ENCODE measurements around the gene GFOD1.
"Not testable (repeated sequence)": the region's sequence is repeated elsewhere in the genome, so short reads cannot be mapped to it uniquely, and the experiment has no call there.

GFOD1 gene

DNA sequence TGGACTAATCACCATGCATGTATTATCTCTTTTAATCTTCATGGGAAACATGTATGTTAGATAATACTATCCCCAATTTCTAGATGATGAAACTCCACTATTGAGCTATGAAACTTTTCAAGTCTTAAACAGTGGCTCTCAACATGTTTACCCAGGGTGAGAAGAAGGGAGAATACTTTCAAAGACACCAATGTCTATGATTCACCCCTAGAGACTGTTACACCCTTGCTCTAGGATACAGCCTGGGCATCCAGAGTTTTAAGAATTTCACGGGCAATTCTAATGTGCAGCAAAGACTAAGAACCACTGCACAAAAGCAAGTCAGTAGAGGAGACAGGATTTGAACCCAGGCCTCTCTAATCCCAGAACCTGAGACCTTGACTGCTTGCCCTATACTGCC lies 47.8 kb downstream of the GFOD1 start:
- DNase-seq, result no peak

DNA sequence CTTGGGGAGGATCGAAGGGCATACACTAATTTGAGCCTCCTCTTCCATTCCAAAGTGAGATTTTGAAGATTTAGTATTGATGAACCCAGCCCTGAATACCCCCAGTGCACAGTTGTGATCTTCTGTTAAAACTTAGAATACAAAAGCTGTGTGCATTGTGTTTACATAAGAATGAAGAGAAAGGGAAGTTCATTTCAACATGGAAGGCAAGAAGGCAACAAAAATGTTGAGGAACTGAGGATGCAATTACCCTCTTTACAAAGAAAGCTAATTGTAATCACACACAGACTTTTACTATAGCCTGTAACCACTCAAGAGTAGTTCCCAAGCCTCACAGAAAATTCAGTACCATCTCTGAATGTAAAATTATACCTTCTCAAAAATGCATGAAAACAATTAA lies 49.3 kb downstream of the GFOD1 start:
- DNase-seq, result no peak

DNA sequence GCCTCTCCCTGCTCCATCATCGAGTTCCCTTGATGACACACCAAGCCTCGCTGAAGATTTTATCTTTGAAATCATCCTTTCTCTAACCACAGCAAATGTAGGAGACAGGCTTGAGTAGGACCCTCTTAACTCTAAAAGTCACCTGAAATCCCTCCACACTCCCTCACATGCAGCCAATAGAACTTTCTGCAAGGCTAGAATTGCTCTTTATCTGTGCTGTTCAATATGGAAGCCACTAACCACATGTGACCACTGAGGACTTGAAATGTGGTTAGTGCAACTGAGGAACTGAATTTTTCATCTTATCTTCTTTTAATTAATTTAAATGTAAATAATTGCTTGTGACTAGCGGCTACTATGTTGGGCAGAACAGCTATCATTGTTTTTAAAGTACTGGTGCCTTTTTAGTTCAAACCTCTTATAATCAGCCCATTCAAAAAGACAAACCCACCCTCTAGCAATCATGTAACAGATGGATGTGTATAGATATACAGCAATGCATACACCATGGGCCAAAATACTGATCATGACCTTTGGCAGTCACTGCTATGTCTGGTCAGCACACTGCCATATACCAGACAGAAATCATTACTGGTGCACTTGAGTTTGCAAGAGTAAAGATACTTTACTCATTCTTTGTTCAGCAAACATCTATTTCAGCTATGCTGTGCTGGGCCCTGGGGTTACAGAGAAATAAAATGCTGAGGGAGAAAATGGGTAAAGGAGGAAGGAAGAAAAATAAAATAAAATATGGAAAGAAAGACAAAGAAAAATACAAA lies 50.0 kb downstream of the GFOD1 start:
- no peak for DNase-seq

GRCh38 chr6:13436399-13437217 lies 50.8 kb downstream of the GFOD1 start:
- DNase-seq, result no peak

- DNase-seq, result no peak
Measured at GRCh38 chr6:13435477-13436246, 51.7 kb downstream of the GFOD1 start.

DNA sequence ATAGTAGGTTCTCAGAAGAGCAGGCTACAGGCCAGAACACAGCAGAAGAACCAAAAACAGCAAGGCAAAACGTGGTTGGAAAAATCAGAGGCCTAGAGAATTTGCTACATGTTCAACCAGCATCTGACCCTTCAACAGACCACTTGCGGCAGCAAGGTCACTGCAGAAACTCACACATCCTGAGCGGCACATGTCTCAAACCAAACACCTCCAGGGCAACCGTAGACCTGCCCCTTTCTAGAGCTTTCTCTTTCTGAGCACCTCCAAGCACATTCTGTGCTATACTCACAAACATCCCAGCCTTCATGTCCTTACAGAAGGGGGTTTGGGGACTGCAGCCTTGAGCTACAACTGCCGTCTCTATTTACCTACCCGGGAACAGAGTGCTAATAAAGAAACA lies 52.6 kb downstream of the GFOD1 start:
- no peak for DNase-seq

- DNase-seq, result not testable (repeated sequence)
Measured at GRCh38 chr6:13434135-13434775, 53.1 kb downstream of the GFOD1 start.

DNA sequence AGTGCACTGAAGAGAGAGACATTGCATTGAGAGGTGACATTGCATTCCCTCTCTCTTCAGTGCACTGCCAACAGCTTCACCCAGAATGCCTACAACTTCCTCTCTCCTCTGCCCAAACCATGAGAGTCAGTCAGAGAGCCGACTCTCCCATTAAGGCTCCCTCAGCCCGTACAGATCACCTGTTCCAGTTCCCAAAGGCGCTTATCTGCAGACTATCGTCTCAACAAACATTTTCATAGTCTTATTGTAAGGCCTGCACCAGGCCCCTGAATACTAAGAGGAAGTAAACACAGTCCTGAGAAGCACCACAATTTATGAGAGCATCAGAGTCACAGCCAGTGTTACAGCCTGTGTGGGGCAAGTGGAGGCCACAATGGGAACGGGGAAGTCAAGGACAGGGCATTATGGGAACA lies 53.7 kb downstream of the GFOD1 start:
- DNase-seq, result no peak

DNA sequence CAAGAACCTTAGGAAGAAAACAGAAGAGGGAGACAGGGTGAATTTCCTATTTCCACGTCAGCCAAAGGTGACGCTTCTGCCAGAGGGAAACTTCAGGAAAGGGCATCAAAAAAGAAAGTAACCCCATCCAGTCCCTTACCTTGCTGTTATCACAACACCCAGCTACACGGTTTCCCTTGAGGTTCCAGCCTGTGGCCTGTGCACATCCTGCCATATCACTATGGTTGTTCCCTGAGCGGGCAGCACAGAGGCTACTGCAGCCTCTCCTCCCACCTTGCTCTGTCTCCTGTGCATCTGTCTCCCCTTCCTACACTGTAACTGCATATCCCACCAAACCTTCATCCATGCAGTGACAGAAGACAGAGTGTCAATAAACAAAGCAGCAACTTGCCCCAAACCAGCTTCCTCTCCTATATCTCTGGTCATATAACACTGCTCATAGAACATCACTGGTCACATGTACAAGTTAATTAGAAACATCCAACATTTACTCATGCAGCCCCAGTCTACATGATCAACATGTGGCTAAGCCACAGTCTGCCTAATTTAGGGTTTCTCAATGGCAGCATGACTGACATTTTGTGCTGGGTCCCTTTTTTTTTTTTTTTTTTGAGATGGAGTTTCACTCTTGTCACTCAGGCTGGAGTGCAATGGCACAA lies 54.7 kb downstream of the GFOD1 start:
- peak; percentile 37 for DNase-seq

DNA sequence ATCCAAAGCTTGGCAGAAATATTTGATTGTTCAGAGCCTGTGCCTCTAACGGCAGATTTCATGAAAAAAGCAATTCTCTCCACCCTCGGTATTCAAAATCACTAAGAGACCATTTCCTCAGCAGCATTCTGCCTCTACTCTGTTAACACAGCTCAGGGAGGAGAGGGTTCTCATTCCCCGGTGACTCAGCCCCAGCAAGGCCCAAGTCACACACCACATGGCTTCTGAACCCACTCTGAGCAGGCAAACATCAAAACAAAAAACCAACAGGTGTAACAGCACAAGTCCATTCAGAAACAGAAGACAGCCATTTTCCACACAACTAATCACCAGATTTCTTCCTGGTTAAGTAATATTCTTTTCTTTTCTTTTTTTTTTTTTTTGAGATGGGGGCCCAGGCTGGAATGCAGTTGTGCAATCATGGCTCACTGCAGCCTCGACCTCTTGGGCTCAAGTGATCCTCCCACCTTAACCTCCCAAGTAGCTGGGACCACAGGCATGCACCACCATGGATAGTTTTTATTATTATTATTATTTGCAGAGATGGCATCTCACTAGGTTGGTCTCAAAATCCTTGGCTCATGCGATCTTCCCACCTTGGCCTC lies 55.4 kb downstream of the GFOD1 start:
- peak; percentile 63 for DNase-seq

DNA sequence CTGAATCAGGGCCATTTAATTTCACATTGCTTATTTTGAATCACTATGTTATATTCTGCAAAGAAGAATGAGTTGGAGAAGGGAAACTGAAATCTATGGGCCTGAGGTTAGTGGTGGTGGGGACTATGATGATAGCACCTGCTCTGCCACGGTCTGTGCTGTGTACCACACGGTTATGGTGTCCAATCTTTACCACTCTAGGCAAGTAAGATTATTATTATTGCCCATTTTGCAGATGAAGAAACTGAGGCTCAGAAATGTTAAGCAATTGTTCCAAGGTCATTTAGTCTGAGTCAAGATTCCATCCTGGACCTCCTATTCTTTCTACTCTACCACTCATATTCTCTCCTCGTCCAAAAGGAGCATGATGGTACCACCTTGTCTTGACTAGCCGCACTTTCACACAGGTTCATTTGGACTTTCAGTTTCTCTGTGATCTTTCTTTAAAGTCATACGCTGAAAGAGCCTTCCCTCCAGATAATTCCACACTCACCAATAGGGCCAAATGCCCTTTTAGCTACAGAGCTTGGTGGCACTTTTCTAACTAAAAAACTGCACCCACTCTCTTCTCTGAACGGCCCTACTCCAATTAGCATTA lies 56.2 kb downstream of the GFOD1 start:
- no peak for DNase-seq

GRCh38 chr6:13429406-13429753 lies 58.0 kb downstream of the GFOD1 start:
- no peak for DNase-seq

GRCh38 chr6:13428583-13429405 lies 58.6 kb downstream of the GFOD1 start:
- DNase-seq, result no peak

GRCh38 chr6:13427801-13428582 lies 59.4 kb downstream of the GFOD1 start:
- peak; percentile 67 for DNase-seq

DNA sequence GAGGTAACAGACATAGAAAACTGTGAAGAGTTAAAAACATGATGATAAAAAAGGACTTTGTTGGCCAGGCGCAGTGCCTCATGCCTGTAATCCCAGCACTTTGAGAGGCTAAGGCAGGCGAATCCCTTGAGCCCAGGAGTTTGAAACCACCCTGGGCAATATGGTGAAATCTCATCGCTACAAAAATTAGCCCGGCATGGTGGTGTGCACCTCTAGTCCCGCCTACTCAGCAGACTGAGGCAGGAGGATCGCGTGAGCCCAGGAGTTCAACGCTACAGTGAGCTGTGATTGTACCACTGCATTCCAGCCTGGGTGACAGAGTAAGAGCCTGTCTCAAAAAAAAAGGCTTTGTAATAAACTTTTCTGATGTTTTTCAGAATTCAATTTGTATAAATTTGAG lies 60.1 kb downstream of the GFOD1 start:
- no peak for DNase-seq

DNA sequence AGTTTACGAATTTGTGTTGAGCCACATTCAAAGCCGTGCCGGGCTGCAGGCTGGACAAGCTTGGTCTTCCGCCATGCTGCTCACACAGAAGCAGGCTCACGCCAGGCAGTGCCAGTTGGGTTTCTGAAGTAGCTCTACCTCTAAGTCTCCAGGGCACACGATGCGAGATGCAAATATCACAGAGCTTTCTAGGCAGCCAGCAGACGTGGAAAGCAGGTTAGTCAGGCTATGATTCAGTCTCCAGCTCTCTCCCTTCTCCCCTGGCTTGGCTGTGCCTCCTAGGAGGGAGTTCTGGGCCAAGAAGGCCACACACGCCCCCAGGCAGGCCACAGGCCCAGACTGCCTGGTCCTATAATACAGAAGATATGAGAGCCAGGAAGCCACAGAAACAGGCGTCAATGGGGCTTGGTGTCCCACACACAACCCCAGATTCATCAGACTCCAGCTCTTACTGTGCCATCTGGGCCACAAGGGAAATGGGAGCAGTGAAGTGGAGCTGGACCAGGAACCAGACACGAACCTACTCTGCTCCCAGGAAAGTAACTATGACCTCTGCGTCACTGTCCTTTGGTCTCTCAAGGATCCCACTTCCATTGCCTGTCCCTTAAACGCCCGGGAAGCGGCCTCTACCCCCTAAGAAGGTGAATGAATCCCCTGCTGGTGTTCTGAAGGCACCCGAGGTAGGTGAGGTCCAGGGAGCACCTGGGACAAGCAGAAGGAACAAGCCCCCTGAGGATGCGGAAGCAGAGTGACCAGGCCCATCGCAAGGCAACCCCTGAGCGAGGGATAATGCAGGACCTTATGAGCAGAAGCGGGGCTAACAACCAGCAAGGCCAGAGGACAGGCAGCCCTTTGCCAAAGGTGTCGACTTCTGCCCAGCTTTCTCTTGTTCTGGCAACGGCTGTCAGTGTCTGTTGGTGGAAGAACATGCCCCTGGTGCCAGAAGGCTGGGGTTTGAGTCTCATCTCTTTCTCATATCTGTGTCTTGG lies 61.2 kb downstream of the GFOD1 start:
- DNase-seq, result no peak

- DNase-seq, result no peak
Measured at GRCh38 chr6:13425270-13425873, 62.0 kb downstream of the GFOD1 start.

DNA sequence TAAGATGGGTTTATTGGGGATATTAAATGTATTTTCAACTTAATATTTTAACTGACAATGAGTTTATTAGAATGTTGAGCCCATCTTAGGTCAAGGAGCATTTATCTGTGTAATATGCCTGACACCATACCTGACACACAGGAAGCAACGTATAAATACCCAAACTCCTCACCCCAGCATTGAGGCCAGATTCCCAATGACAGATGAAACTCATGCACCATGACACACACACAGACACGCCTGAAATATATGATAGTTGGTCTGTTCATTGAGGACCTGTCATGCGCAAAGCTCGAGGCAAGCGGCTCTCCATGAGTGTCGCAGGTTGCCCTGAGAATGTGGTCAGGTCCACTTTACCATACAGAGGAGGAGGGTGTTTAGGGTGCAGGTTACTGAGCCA lies 64.1 kb downstream of the GFOD1 start:
- no peak for DNase-seq
